ENCODE results near the gene TFE3.
"Not testable (repeated sequence)": the region's sequence is repeated elsewhere in the genome, so short reads cannot be mapped to it uniquely, and the experiment has no call there.

Gene TFE3

GRCh38 chrX:48999030-48999429 is 44.1 kb downstream of the TFE3 start:
- no peak for DNase-seq

- no peak for DNase-seq
These were observed 44.8 kb downstream of the TFE3 start for GRCh38 chrX:48998391-48998790.

GRCh38 chrX:48997865-48998264 is 45.3 kb downstream of the TFE3 start:
- no peak for DNase-seq

GRCh38 chrX:48997455-48997854 is 45.7 kb downstream of the TFE3 start:
- no peak for DNase-seq

GRCh38 chrX:48996969-48997368 is 46.2 kb downstream of the TFE3 start:
- DNase-seq, result no peak

- DNase-seq, result no peak
These were observed 50.8 kb downstream of the TFE3 start for GRCh38 chrX:48992341-48992740.

GRCh38 chrX:48989483-48989882 is 53.7 kb downstream of the TFE3 start:
- no peak for DNase-seq

GRCh38 chrX:48983896-48984295 is 59.3 kb downstream of the TFE3 start:
- DNase-seq, result no peak

- no peak for DNase-seq
These were observed 60.1 kb downstream of the TFE3 start for GRCh38 chrX:48983081-48983480.

- no peak for DNase-seq
These were observed 62.0 kb downstream of the TFE3 start for GRCh38 chrX:48981178-48981577.

- DNase-seq, result not testable (repeated sequence)
These were observed 62.8 kb downstream of the TFE3 start for GRCh38 chrX:48980341-48980740.

Measured in NCI-H345 (cell line).